GM12891 (cell line): ENCODE results near the gene CCDC59.

ENCODE experiments used
- POLR2A ChIP-seq: IDR thresholded peaks from 2 replicates; pipeline ENCODE4 v1.6.1; 2011; ENCODE audit warnings: low read depth, low read length, control low read depth
- POLR2AphosphoS5 ChIP-seq: IDR thresholded peaks from 2 replicates; pipeline ENCODE4 v1.6.1; 2011; ENCODE audit warnings: low read depth, low read length, control low read depth
- POU2F2 ChIP-seq: IDR thresholded peaks from 2 replicates; pipeline ENCODE4 v1.6.1; 2011; ENCODE audit warnings: low read depth, mild to moderate bottlenecking, control low read depth, low read length, moderate library complexity
- SPI1 ChIP-seq: IDR thresholded peaks from 2 replicates; pipeline ENCODE4 v1.6.1; 2011; ENCODE audit warnings: low read depth, low read length, control low read depth
- TAF1 ChIP-seq: IDR thresholded peaks from 2 replicates; pipeline ENCODE4 v1.6.1; 2011; ENCODE audit warnings: low read depth, low read length, control low read depth

DNA sequence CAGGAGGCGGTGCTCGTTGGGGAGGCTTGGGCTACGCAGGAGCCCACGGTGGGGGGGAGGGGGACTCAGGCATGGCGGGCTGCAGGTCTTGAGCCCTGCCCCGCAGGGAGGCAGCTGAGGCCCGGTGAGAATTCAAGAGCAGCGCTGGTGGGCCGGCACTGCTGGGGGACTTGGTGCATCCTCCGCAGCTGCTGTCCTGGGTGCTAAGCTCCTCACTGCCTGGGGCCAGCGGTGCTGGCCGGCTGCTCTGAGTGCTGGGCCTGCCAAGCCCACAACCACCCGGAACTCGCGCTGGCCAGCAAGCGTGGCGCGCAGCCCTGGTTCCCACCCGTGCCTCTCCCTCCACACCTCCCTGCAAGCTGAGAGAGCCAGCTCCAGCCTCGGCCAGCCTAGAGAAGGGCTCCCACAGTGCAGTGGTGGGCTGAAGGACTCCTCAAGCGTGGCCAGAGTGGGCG, 3.3 kb upstream of the CCDC59 start:
- TF ChIP-seq POLR2AphosphoS5: no peak
- no peak for TF ChIP-seq TAF1
- TF ChIP-seq POLR2A: no peak
- no peak for TF ChIP-seq POU2F2
- TF ChIP-seq SPI1: no peak
